Measurements from ENCODE around the gene MICAL3. TPM values are rescaled to one million over a fixed set of nuclear protein-coding genes. Genes with fewer than 3 reads are reported as not detected.

Gene MICAL3
- total RNA-seq, 1 experiment from 2014 or later = 23.7 TPM

DNA sequence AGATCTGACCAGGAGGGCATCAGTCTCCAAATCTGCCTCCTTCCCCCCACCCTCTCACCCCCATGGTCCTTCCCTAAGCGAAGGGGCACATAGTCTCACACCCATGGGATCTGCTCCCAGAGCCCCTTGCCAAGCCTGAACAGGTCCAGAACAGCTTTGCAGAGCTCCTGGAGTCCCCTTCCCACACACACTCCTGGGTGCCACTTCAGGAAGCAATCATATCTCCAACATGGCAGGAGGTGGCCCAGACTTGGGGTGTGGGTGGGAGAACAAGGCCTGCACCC is 63.0 kb downstream of the MICAL3 start:
- H3K36me3 ChIP-seq (ENCODE audit: low read depth, low read length) = no peaks in the 10 kb centered on the region
- no peak overlapping the region for H3K4me2 ChIP-seq (ENCODE audit: low read length)
- H2AFZ ChIP-seq (ENCODE audit: low read length) = no peak overlapping the region
- H3K4me3 ChIP-seq (ENCODE audit: low read length) = no peak overlapping the region
- no peaks in the 10 kb centered on the region for H3F3A ChIP-seq (ENCODE audit: low read length, unreplicated experiment)
- POLR2A ChIA-PET (ENCODE audit: unreplicated experiment) = no interaction called here
- H3K4me1 ChIP-seq (ENCODE audit: insufficient read depth, low read length) = no peaks in the 10 kb centered on the region
- no peak overlapping the region for H3K9ac ChIP-seq (ENCODE audit: low read length)
- no peaks in the 10 kb centered on the region for H3K27me3 ChIP-seq (ENCODE audit: low read length)
- H3K9me2 ChIP-seq (replicated peaks; ENCODE audit: low read length) = no peaks in the 10 kb centered on the region
- H3K27ac ChIP-seq (ENCODE audit: low read length) = no peak overlapping the region
- no TSS peak for BruUV-seq (replicated peaks)
- H4K20me1 ChIP-seq (ENCODE audit: low read length) = no peaks in the 10 kb centered on the region
- CTCF ChIA-PET = no interaction called here
- TF ChIP-seq, protein P1, sequence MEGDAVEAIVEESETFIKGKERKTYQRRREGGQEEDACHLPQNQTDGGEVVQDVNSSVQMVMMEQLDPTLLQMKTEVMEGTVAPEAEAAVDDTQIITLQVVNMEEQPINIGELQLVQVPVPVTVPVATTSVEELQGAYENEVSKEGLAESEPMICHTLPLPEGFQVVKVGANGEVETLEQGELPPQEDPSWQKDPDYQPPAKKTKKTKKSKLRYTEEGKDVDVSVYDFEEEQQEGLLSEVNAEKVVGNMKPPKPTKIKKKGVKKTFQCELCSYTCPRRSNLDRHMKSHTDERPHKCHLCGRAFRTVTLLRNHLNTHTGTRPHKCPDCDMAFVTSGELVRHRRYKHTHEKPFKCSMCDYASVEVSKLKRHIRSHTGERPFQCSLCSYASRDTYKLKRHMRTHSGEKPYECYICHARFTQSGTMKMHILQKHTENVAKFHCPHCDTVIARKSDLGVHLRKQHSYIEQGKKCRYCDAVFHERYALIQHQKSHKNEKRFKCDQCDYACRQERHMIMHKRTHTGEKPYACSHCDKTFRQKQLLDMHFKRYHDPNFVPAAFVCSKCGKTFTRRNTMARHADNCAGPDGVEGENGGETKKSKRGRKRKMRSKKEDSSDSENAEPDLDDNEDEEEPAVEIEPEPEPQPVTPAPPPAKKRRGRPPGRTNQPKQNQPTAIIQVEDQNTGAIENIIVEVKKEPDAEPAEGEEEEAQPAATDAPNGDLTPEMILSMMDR (conservative IDR thresholded peaks at IDR 0.05; ENCODE audit: low read depth, low read length) = no peak
- TF ChIP-seq EZH2 (IDR thresholded peaks at IDR 0.05; ENCODE audit: low read length, unreplicated experiment) (no peak), EZH2phosphoT487 (IDR thresholded peaks at IDR 0.05; ENCODE audit: borderline replicate concordance, low read length) (no peak)
- no peak for DNase-seq
- intact Hi-C loops (cut with micrococcal nuclease) = no loop called here
- no peaks in the 10 kb centered on the region for H3K9me3 ChIP-seq (ENCODE audit: low read length)
- ATAC-seq = no peak
- H3K79me2 ChIP-seq (ENCODE audit: low read length) = peaks cover 89% of the 10 kb centered on the region

DNA sequence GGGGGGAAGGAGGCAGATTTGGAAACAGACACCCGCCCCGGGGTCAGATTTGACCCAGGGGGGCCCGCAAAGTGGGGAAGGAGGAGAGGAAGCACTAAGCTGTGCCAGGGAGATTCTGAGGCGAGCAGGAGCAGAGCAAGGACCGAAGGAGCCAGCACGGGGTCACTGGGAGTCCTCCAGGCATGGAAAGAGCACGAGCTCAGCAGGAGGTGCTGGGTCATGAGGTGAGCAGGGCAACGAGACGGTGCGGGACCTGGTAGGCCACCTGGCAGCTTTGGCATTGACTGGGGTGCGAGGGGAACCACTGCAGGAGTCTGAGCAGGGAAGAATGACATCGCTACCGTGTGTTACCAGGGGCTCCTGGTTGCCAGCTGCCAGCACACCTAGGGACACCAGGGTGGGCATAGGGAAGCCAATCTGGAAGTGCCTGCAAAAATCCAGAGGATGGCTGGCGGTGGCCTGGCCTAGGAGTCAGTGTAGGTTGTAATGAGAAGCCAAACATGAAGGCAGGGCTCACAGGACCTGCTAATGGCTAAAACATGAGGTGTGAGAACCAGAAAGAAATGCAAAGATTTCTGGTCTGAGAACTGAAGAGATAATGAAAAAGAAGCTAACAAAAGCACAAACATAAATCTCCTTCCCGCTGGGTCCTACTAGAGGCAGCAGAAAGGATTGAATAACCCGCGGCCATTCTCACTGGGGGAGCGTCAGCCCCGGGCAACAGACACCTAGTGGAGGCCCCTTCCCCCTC is 63.5 kb downstream of the MICAL3 start:
- Histone ChIP-seq H2AFZ (ENCODE audit: low read length) (no peak overlapping the region), H3K27ac (ENCODE audit: low read length) (no peak overlapping the region), H3K4me3 (ENCODE audit: low read length) (no peak overlapping the region), H3K9ac (ENCODE audit: low read length) (no peak overlapping the region), H3K36me3 (ENCODE audit: low read depth, low read length) (no peaks in the 10 kb centered on the region), H3K4me1 (ENCODE audit: insufficient read depth, low read length) (no peaks in the 10 kb centered on the region), H3K27me3 (ENCODE audit: low read length) (no peaks in the 10 kb centered on the region), H4K20me1 (ENCODE audit: low read length) (no peaks in the 10 kb centered on the region), H3K79me2 (ENCODE audit: low read length) (peaks cover 89% of the 10 kb centered on the region), H3K9me2 (replicated peaks; ENCODE audit: low read length) (no peaks in the 10 kb centered on the region), H3F3A (ENCODE audit: low read length, unreplicated experiment) (no peaks in the 10 kb centered on the region), H3K4me2 (ENCODE audit: low read length) (no peak overlapping the region), H3K9me3 (ENCODE audit: low read length) (no peaks in the 10 kb centered on the region)
- BruUV-seq (replicated peaks) = no TSS peak
- TF ChIP-seq, protein P1 (conservative IDR thresholded peaks at IDR 0.05; ENCODE audit: low read depth, low read length) = no peak
- no peak for TF ChIP-seq EZH2phosphoT487 (IDR thresholded peaks at IDR 0.05; ENCODE audit: borderline replicate concordance, low read length)
- TF ChIP-seq EZH2 (IDR thresholded peaks at IDR 0.05; ENCODE audit: low read length, unreplicated experiment) = no peak
- DNase-seq (no peak), ATAC-seq (no peak)
- ChIA-PET CTCF (no interaction called here), POLR2A (ENCODE audit: unreplicated experiment) (no interaction called here)
- intact Hi-C loops (cut with micrococcal nuclease) = no loop called here

DNA sequence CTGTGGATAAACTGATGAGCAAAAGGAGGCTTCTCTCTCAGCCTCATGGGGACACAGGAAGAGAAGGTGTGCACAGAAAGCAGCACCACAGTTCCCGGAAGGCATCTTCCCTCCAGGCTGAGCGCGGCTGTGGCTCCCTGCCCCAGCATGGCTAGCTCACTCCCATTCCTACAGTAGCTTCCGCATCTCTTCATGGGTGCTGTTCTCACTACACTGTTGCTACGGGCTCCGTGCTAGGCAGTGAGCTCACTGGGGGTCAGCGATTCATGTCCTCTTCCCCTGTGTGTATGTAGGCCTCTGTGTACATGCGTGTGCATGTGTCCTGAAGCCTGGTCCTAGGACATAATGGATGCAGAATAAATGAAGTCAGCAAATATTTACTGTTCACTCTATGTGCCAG is 64.3 kb downstream of the MICAL3 start:
- intact Hi-C loops (cut with micrococcal nuclease) = no loop called here
- no peak overlapping the region for H2AFZ ChIP-seq (ENCODE audit: low read length)
- H3K27ac ChIP-seq (ENCODE audit: low read length) = no peak overlapping the region
- ChIA-PET CTCF (no interaction called here), POLR2A (ENCODE audit: unreplicated experiment) (no interaction called here)
- no peak for ATAC-seq
- BruUV-seq (replicated peaks) = no TSS peak
- TF ChIP-seq, protein P1 (conservative IDR thresholded peaks at IDR 0.05; ENCODE audit: low read depth, low read length) = no peak
- TF ChIP-seq EZH2phosphoT487 (IDR thresholded peaks at IDR 0.05; ENCODE audit: borderline replicate concordance, low read length) (no peak), EZH2 (IDR thresholded peaks at IDR 0.05; ENCODE audit: low read length, unreplicated experiment) (no peak)
- no peaks in the 10 kb centered on the region for H3K4me1 ChIP-seq (ENCODE audit: insufficient read depth, low read length)
- H3K36me3 ChIP-seq (ENCODE audit: low read depth, low read length) = no peaks in the 10 kb centered on the region
- no peaks in the 10 kb centered on the region for H3K9me2 ChIP-seq (replicated peaks; ENCODE audit: low read length)
- H3K9me3 ChIP-seq (ENCODE audit: low read length) = no peaks in the 10 kb centered on the region
- no peaks in the 10 kb centered on the region for H4K20me1 ChIP-seq (ENCODE audit: low read length)
- no peak for DNase-seq
- H3F3A ChIP-seq (ENCODE audit: low read length, unreplicated experiment) = no peaks in the 10 kb centered on the region
- H3K9ac ChIP-seq (ENCODE audit: low read length) = no peak overlapping the region
- H3K4me3 ChIP-seq (ENCODE audit: low read length) = no peak overlapping the region
- no peaks in the 10 kb centered on the region for H3K27me3 ChIP-seq (ENCODE audit: low read length)
- peaks cover 89% of the 10 kb centered on the region for H3K79me2 ChIP-seq (ENCODE audit: low read length)
- no peak overlapping the region for H3K4me2 ChIP-seq (ENCODE audit: low read length)
